GM12801 (cell line): Measurements from ENCODE around the gene DNAJC18.

Source experiments
- TF ChIP-seq, protein P1 (sequence below): IDR thresholded peaks from one replicate; pipeline ENCODE4 v1.5.1; 2011; ENCODE audit warnings: control low read depth; ENCODE audit not compliant: insufficient read length; ENCODE audit errors: extremely low read depth

Gene DNAJC18

GRCh38 chr5:139439013-139439903 lies at the start of gene DNAJC18:
DNAJC18 (minus strand) TSS chr5:139439525; CDS start chr5:139439445, 80 bp downstream.
- TF ChIP-seq, protein P1, sequence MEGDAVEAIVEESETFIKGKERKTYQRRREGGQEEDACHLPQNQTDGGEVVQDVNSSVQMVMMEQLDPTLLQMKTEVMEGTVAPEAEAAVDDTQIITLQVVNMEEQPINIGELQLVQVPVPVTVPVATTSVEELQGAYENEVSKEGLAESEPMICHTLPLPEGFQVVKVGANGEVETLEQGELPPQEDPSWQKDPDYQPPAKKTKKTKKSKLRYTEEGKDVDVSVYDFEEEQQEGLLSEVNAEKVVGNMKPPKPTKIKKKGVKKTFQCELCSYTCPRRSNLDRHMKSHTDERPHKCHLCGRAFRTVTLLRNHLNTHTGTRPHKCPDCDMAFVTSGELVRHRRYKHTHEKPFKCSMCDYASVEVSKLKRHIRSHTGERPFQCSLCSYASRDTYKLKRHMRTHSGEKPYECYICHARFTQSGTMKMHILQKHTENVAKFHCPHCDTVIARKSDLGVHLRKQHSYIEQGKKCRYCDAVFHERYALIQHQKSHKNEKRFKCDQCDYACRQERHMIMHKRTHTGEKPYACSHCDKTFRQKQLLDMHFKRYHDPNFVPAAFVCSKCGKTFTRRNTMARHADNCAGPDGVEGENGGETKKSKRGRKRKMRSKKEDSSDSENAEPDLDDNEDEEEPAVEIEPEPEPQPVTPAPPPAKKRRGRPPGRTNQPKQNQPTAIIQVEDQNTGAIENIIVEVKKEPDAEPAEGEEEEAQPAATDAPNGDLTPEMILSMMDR = no peak

DNA sequence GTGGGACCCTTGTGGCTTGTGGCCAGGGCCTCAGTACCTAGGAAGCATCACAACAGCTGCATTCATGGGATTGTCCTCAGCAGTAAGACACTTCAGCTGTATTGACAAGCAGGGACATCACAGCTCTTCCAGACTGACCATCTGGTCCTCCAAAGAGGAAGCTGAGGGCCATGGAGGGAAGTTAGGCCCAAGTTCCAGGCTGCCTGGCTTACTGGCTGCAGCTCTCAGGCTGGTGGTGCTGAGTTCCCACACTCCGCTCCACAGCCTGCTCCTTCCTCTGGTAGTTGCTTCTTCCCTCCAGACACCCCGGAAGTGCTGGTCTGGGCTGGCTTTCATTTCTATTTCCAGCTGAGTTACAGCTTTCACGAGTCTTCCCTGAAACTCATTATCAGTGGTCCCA lies 48.9 kb upstream of the DNAJC18 start:
- TF ChIP-seq, protein P1 = no peak

GRCh38 chr5:139486201-139486600 lies 46.9 kb upstream of the DNAJC18 start:
- TF ChIP-seq, protein P1 = no peak

- TF ChIP-seq, protein P1 = no peak
Measured at GRCh38 chr5:139482050-139482889, 42.9 kb upstream of the DNAJC18 start, which contains the start of gene STING1. STING1 (minus strand) TSS chr5:139482758; CDS start chr5:139481704, 1,054 bp downstream.

- TF ChIP-seq, protein P1 = no peak
Measured at GRCh38 chr5:139481580-139482049, 42.3 kb upstream of the DNAJC18 start.

GRCh38 chr5:139481122-139481533 lies 41.8 kb upstream of the DNAJC18 start:
- TF ChIP-seq, protein P1 = no peak

DNA sequence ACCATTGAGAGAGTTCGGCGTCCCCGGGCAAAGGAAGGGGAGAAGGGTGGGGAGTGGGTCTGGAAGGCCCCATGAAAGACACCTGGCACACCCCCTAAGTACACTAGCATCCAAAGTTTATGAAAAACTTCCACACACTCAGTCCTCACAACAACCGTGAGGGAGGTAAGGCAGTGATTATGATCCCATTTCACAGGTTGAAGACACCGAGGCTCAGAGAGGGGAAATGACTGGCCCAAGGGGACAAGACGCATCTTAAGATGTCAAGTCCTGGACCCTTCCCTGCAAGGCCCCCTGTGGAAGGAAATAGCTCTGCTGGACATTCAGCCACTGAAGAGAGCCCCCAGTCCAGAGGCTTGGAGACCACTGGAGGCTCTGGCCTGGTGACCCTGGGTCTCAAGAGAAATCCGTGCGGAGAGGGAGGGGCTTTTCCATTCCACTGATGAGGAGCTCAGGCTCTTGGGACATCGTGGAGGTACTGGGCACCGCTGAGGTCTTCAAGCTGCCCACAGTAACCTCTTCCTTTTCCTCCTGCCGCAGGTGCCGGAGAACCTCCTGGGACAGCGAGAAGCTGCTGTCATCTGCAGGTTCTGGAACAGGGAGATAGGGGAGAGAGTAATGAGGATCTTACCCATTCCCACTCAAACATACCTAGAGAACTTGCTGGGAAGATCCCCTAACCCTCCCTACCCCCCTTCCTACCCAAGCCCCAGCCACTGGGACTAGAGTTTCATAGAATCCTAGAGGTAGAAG lies 36.7 kb upstream of the DNAJC18 start:
- TF ChIP-seq, protein P1 = no peak
